Dermis microvascular lymphatic vessel endothelial cell (primary cell): Measurements from ENCODE around the gene BZW2. TPM values are rescaled to one million over a fixed set of nuclear protein-coding genes. Genes with fewer than 3 reads are reported as not detected.
"Not testable (repeated sequence)": the region's sequence is repeated elsewhere in the genome, so short reads cannot be mapped to it uniquely, and the experiment has no call there.

Experiments
- DNase-seq, 2 donors: peaks; one replicate each; pipeline versions ENCODE4 v3.0.0 to v3.0.0-alpha.2; 2010; ENCODE audit warnings: low read depth in 2 of 2
- total RNA-seq: library from RNA; depleted of rRNA; stranded (reverse); fragments of >200 nt; gene quantifications from 2 replicates; pipeline ENCODE4 v1.2.1, GENCODE V29; 2014

BZW2 gene
- total RNA-seq, 1 donor from 2014 or later, result 78.4 TPM

DNA sequence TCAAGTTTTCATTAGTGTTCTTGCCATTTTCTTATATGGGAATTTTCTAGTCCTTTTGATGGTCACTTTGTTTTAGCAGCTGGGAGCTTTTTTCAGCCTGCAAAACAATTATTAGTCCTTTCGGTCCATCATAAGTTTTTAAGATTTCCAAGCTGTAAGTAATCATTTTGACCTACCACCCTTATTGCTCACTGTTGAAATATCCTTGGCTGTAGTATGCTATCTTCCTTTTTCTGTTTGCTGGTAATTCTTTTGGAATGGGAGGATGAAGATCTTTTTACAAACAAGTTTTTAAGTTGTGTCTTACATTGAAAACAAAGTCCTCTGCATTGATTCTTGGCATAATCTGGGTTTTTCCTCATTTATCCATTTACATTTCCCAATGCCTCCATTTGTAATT, 24.0 kb downstream of the BZW2 start:
- DNase-seq, result no peak

DNA sequence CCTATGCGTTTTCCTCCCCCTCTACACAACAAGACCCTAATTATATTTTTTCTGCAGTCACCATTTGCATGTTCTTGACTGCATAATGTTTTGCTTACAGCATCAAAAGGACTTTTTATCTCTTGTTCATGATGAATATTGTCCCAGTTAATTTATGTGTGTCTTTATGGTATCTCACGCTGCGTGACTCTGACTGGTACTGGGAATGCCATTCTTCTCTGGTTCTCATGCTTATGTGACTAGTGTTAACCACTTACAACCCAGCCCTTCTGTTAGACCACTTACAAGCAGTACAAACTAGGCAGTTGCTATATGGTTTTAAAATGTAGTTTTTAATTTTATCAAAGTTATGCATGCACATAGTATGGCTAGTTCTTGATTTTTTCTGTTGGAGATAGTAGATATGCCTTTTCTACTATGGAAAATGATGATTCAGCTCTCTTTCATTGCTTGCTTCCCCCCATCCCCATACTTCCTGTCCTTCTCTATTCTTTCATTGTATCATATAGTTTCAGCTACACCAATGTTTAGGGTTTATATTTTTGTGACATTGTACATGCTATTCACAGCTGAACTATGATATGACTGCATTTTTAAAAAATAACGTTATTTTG, 24.9 kb downstream of the BZW2 start:
- no peak for DNase-seq

- no peak for DNase-seq
Observed at GRCh38 chr7:16671811-16672210, 25.8 kb downstream of the BZW2 start.

DNA sequence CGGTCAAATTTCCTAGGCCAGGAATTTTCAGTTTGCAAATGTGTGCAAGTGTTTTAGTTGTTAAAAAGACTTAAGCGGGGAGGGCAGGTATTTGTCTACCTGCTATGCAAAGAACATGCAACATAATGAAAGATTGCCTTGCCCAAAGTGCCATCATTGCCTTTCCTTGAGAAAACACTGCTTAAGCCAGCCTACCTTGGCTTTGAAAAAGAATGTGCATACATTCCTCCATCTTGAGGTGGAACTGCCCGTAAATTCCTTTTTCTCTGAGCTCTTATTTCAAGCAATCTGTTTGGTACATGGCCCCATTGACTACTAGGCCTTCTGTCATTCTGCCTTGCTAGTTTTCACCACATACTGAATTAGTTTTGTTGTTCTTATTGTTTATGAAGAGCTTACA, 29.3 kb downstream of the BZW2 start:
- DNase-seq, result no peak

DNA sequence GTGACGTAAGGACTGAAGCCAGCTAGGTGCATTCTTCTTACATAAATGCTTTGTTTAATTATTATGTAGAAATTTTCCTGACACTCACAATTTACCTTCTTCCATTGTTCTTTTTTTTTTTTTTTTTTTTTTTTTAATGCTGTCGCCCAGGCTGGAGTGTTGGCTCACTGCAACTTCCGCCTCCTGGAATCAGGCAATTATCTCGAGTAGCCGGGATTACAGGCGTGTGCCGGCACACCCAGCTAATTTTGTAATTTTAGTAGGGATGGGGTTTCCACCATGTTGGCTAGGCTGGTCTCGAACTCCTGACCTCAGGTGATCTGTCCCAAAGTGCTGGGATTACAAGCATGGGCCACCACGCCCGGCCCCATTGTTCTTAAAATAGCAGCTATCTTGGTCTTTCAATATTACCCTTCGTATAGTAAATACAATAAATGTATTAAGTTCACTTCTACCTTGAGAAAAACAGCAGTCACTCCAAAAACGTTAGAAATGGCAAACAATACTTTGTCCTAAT, 32.1 kb downstream of the BZW2 start:
- no peak for DNase-seq

GRCh38 chr7:16678645-16679566, 32.9 kb downstream of the BZW2 start:
- DNase-seq, result not testable (repeated sequence)

GRCh38 chr7:16684935-16685334, 39.0 kb downstream of the BZW2 start:
- no peak for DNase-seq

DNA sequence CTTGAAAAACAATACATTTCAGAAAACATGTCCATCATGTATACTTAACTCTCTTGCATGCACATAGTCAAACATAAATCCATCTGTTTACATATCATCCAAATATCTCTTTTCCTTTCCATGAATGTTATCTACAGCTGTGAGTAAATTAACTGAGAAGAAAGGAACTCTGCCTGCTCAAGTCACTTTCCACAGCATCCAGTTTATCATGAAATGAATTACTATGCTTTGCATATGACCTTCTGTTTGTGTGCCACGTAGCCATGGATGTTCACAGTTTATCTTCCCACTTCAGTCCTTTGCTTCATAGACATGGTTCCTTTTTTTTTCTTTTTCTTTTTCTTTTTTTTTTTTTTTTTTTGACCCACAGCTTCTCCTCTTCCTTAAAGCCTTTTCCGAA, 39.6 kb downstream of the BZW2 start:
- DNase-seq, result no peak

DNA sequence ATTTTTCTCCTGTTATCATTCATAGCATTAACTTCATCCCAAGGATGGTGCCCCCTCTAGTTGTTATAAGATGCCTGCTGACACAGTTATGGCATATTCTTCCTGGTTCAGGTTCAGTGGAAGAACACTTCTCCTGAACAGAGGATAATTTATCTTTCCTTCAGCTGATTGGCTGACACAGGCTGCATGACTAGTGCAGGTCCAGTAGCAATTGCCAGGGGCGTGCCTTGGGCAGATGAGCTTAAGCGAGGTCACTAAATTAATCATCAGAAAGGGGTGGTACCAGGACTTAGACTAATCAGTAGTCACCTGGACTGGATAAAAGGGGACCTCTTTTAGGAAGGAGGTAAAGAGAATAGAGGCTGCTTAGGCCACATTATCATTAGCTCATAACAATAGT, 42.3 kb downstream of the BZW2 start:
- peak in 1 of 2 donors; percentile 5 for DNase-seq

GRCh38 chr7:16691241-16691640, 45.3 kb downstream of the BZW2 start:
- DNase-seq, result no peak

DNA sequence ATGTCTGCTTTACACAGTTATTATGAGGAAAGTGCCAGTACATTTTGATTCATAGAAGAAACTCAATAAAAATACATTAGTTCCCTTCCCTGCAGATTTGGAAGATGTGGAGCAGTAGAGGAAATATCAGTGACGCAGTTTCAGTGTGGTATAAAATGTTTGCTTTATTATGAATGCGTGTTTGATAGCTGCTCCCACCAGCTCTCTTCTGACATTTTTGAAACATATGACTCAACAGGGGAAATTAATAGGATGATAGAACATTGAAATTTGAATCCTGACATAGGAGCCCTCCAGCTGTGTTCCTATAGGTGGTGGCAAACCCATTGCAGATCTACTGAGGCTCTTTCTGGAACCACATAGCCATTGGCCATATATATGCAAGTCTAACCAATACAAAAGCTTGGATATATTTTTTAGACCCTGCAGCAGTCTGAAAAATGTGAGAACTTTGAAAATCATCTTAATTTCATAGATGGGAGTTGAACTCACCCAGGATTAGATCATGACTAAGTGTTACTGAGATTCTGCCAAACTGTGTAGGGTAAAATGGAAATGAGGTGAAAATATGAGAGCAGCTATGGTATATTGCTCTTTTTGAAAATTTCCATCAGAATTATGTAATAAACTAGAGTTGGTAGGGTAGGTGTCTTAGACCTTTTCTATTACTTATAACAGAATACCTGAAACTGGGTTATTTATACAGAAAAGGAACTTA, 47.8 kb downstream of the BZW2 start:
- DNase-seq, result no peak

DNA sequence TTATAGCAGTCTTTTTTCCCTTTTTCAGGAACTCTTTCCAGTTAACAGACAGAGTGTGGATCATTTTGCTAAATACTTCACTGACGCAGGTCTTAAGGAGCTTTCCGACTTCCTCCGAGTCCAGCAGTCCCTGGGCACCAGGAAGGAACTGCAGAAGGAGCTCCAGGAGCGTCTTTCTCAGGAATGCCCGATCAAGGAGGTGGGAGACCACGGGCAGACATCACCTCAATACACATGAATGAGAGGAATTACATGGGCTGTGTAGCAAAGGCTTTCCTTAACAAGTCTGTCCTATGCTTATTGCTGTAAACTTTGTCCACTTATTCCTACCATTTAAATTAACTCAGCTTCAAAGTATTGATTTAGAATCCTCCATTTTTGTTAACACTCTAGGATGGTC, 48.8 kb downstream of the BZW2 start:
- DNase-seq, result no peak

- peak; percentile 69 to 77 for DNase-seq
Observed at GRCh38 chr7:16695621-16696237, 49.7 kb downstream of the BZW2 start.

GRCh38 chr7:16697507-16698199, 51.7 kb downstream of the BZW2 start:
- DNase-seq, result no peak

DNA sequence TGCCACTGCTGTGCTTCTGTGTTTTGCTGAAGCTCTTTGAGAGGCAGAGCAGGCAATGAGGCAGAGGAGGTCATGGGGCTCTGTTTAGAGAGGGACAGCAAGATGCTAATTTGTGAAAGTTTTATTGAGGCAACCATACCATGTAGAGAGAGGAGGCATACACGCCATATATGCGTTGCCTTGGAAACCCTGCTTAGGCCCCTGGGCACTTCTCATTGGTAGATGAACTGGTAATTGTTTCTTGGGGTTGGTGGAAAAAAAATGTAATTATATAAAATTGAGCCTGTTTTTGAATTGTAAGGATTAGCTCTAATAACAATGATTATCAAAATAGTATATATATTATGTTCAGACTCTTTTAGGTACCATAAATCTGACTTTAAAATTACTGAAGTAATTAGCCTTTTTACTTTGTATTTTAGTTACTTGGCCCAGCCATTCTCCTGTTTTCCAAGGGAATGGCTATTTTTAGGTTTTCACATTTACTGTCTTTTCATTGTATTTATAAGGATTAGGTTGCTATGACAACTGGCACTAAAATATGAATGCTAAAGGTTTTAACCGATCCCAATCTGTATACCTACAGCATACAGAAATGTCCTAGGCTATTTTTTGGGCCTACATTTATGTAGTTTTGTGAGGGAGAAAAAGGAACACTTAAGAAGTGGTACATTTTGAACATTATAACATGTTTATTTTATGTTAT, 52.4 kb downstream of the BZW2 start:
- no peak for DNase-seq

DNA sequence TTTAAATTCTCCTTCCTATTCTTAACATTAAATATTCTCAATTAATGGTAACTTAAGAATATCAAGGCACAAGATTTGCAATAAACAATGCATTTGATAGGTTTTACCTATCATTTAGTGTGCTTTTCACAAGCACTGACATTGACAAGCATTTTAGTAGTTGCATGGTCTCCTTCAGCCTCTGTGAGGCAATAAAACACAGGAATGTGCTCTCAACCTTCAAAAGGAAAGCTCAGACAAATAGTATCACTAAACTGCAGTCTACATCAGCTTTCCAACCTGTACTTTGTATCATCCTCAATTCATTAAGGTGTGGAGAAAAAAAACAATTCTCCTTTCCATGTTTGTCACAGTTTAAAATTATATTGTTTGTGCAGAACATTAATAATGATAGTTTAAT, 56.5 kb downstream of the BZW2 start:
- no peak for DNase-seq

GRCh38 chr7:16708511-16708910, 62.5 kb downstream of the BZW2 start:
- DNase-seq, result no peak

DNA sequence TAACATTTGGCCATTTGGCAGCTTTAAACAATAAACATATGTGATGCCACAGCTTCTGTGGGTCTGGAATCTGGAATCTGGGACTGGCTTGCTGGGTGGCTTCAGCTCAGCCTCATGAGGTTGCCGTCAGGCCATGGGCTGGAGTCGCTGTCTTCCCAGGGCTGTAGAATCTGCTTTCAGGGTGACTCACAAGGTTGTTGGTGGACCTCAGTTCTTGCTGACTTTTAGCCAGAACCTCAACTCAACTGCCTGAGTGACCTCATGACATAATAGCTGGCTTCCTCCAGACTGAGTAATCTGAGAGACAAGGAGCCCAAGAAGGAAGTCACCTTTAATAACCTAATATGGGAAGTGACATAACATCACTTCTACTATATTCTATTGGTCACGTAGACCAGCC, 63.0 kb downstream of the BZW2 start:
- peak in 1 of 2 donors; percentile 39 for DNase-seq

DNA sequence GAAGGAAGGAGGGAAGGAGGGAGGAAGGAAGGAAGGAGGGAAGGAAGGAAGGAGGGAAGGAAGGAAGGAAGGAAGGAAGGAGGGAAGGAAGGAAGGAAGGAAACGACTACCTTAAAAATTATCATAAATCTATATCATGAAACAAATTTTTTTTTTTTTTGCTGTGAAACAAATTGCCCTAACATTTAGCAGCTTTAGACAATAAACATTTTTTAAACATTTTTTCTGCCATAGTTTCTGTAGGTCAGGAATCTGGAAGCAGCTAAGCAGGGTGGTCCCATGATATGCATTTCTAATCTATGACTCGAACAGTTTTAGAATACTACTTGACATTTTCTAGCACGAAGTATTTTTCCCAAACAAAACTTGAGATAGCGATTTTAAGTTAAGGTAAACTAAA, 64.7 kb downstream of the BZW2 start:
- DNase-seq, result no peak

GRCh38 chr7:16711730-16712129, 65.7 kb downstream of the BZW2 start:
- DNase-seq, result no peak
